Natural killer cell (primary cell): ENCODE results near the gene AKAP13. TPM values are rescaled to one million over a fixed set of nuclear protein-coding genes. Genes with fewer than 3 reads are reported as not detected.

Experiments used
- ATAC-seq, 3 donors: fragments of 150-1000 bp in 2 of 3; fragments of 200-7000 bp in 1 of 3; cut with Tn5 transposase; 1 replicate in 1 of 3; 2 replicates in 2 of 3; pipeline ENCODE4 v1.10.0; 2021; ENCODE audit warnings: mild to moderate bottlenecking in 2 of 3, moderate library complexity in 2 of 3
- DNase-seq, 2 donors: peaks; one replicate each; pipeline versions ENCODE4 v3.0.0 to v3.0.0-alpha.2; 2013 to 2021; ENCODE audit warnings: mixed read lengths in 1 of 2
- H3K27ac ChIP-seq: one replicate; pipeline ENCODE4 v1.5.1; 2013; ENCODE audit warnings: mild to moderate bottlenecking, low read length
- H3K27me3 ChIP-seq: one replicate; pipeline ENCODE4 v1.6.1; 2013; ENCODE audit warnings: low read length; ENCODE audit not compliant: control insufficient read depth, insufficient read depth
- H3K36me3 ChIP-seq: one replicate; pipeline ENCODE4 v1.6.1; 2013; ENCODE audit warnings: low read length; ENCODE audit not compliant: control insufficient read depth, insufficient read depth
- H3K4me1 ChIP-seq: one replicate; pipeline ENCODE4 v1.6.1; 2013; ENCODE audit warnings: low read length; ENCODE audit not compliant: control insufficient read depth, insufficient read depth
- H3K4me3 ChIP-seq: one replicate; pipeline ENCODE4 v1.5.1; 2013; ENCODE audit warnings: low read length
- H3K9me3 ChIP-seq: one replicate; pipeline ENCODE4 v1.6.1; 2013; ENCODE audit warnings: low read length; ENCODE audit not compliant: control insufficient read depth, insufficient read depth
- H3K27ac Mint-ChIP-seq, 2 donors: one replicate each; pipeline ENCODE4 v1.8.0; 2022; ENCODE audit warnings: mild to moderate bottlenecking in 2 of 2, mixed read lengths in 2 of 2, moderate library complexity in 1 of 2
- H3K27me3 Mint-ChIP-seq, 2 donors: one replicate each; pipeline ENCODE4 v1.8.0; 2022; ENCODE audit warnings: low read depth in 2 of 2, mixed read lengths in 2 of 2
- H3K36me3 Mint-ChIP-seq: one replicate; pipeline ENCODE4 v1.8.0; 2022; ENCODE audit warnings: mixed read lengths
- H3K4me1 Mint-ChIP-seq, 2 donors: one replicate each; pipeline ENCODE4 v1.8.0; 2022; ENCODE audit warnings: mixed read lengths in 2 of 2
- H3K4me3 Mint-ChIP-seq: one replicate; pipeline ENCODE4 v1.8.0; 2022; ENCODE audit warnings: mild to moderate bottlenecking, moderate library complexity, mixed read lengths
- H3K9me3 Mint-ChIP-seq, 2 donors: one replicate each; pipeline ENCODE4 v1.8.0; 2022; ENCODE audit warnings: mixed read lengths in 2 of 2
- CTCF ChIP-seq: fragments of 200-600 bp; IDR thresholded peaks from one replicate; pipeline ENCODE4 v1.8.0; 2022; ENCODE audit warnings: antibody characterized with exemption
- WGBS: methylation state at CpG from one replicate; pipeline ENCODE4 v1.1.7; 2013; ENCODE audit warnings: missing lambda C conversion rate; ENCODE audit not compliant: insufficient coverage; 5-methylcytosine and 5-hydroxymethylcytosine counted together
- intact Hi-C: fragments of 100-400 bp; cut with micrococcal nuclease; formaldehyde crosslinking; loops from one replicate; pipeline ENCODE4 v1.14.2; 2022
- total RNA-seq, 4 donors: library from RNA; stranded (reverse); fragments of 120-200 nt in 1 of 4; gene quantifications; one replicate each; pipeline versions ENCODE4 v1.2.3 to v1.2.4, GENCODE V29; 2013 to 2022

The AKAP13 gene
- total RNA-seq, 3 donors from 2014 or later (not counting 1 experiment from before 2014, with no cell fraction given), result 573 to 661 (median 647) TPM

GRCh38 chr15:85771271-85771670, 390.9 kb downstream of the AKAP13 start:
- Mint-ChIP-seq H3K4me1 (peaks cover 6 to 23% of the 10 kb centered on the region in 2 donors), H3K4me3 (no peak overlapping the region), H3K9me3 (no peaks in the 10 kb centered on the region), H3K36me3 (no peaks in the 10 kb centered on the region), H3K27me3 (no peaks in the 10 kb centered on the region), H3K27ac (no peak overlapping the region)
- H3K4me1 ChIP-seq, result no peaks in the 10 kb centered on the region
- no peak for TF ChIP-seq CTCF
- H3K27me3 ChIP-seq, result no peaks in the 10 kb centered on the region
- ATAC-seq (no peak), DNase-seq (no peak)
- 85% methylated on average over 4 of the region's 5 CpGs for WGBS
- H3K4me3 ChIP-seq, result no peak overlapping the region
- intact Hi-C loops, result no loop called here
- H3K27ac ChIP-seq, result no peak overlapping the region
- no peaks in the 10 kb centered on the region for H3K36me3 ChIP-seq
- no peaks in the 10 kb centered on the region for H3K9me3 ChIP-seq

GRCh38 chr15:85771781-85772445, 391.5 kb downstream of the AKAP13 start:
- no peaks in the 10 kb centered on the region for H3K36me3 ChIP-seq
- H3K9me3 Mint-ChIP-seq, result no peaks in the 10 kb centered on the region
- H3K27me3 ChIP-seq, result no peaks in the 10 kb centered on the region
- peaks cover 6 to 18% of the 10 kb centered on the region in 2 donors for H3K4me1 Mint-ChIP-seq
- H3K4me1 ChIP-seq, result no peaks in the 10 kb centered on the region
- H3K27ac ChIP-seq, result no peak overlapping the region
- ATAC-seq (no peak), DNase-seq (no peak)
- intact Hi-C loops, result no loop called here
- TF ChIP-seq CTCF, result no peak
- H3K27ac Mint-ChIP-seq, result no peak overlapping the region
- 89% methylated on average over 13 of the region's 13 CpGs for WGBS
- H3K4me3 Mint-ChIP-seq, result no peak overlapping the region
- no peaks in the 10 kb centered on the region for H3K36me3 Mint-ChIP-seq
- no peaks in the 10 kb centered on the region for H3K9me3 ChIP-seq
- no peak overlapping the region for H3K4me3 ChIP-seq
- H3K27me3 Mint-ChIP-seq, result no peaks in the 10 kb centered on the region

GRCh38 chr15:85772668-85773067, 392.3 kb downstream of the AKAP13 start:
- no peak overlapping the region for H3K4me3 ChIP-seq
- WGBS, result 91% methylated on average over 9 of the region's 9 CpGs
- no peak for DNase-seq
- no peaks in the 10 kb centered on the region for H3K27me3 Mint-ChIP-seq
- H3K36me3 Mint-ChIP-seq, result no peaks in the 10 kb centered on the region
- ATAC-seq, result no peak
- peaks cover 6 to 13% of the 10 kb centered on the region in 2 donors for H3K4me1 Mint-ChIP-seq
- no peaks in the 10 kb centered on the region for H3K36me3 ChIP-seq
- H3K27ac ChIP-seq, result no peak overlapping the region
- intact Hi-C loops, result no loop called here
- H3K4me1 ChIP-seq, result no peaks in the 10 kb centered on the region
- H3K27me3 ChIP-seq, result no peaks in the 10 kb centered on the region
- H3K27ac Mint-ChIP-seq, result no peak overlapping the region
- H3K9me3 ChIP-seq, result no peaks in the 10 kb centered on the region
- H3K9me3 Mint-ChIP-seq, result no peaks in the 10 kb centered on the region
- TF ChIP-seq CTCF, result no peak
- H3K4me3 Mint-ChIP-seq, result no peak overlapping the region

GRCh38 chr15:85773249-85773648, 392.8 kb downstream of the AKAP13 start:
- peaks cover 6 to 18% of the 10 kb centered on the region in 2 donors for H3K4me1 Mint-ChIP-seq
- intact Hi-C loops, result no loop called here
- TF ChIP-seq CTCF, result no peak
- no peak overlapping the region for H3K27ac ChIP-seq
- no peaks in the 10 kb centered on the region for H3K27me3 Mint-ChIP-seq
- H3K27ac Mint-ChIP-seq, result no peak overlapping the region
- H3K36me3 Mint-ChIP-seq, result no peaks in the 10 kb centered on the region
- no peak overlapping the region for H3K4me3 ChIP-seq
- H3K36me3 ChIP-seq, result no peaks in the 10 kb centered on the region
- 91% methylated on average over 12 of the region's 12 CpGs for WGBS
- DNase-seq (no peak), ATAC-seq (peak in 2 of 3 donors; percentile 24 to 64)
- H3K4me3 Mint-ChIP-seq, result no peak overlapping the region
- no peaks in the 10 kb centered on the region for H3K9me3 Mint-ChIP-seq
- H3K4me1 ChIP-seq, result no peaks in the 10 kb centered on the region
- H3K27me3 ChIP-seq, result no peaks in the 10 kb centered on the region
- H3K9me3 ChIP-seq, result no peaks in the 10 kb centered on the region
